K562 (cell line): Measurements from ENCODE around the gene DNAJC11. TPM values are rescaled to one million over a fixed set of nuclear protein-coding genes. Genes with fewer than 3 reads are reported as not detected.

Experiments used
- CHD1 ChIP-seq: fragments of 200-600 bp; sonication (generic); IDR thresholded peaks from one replicate; pipeline ENCODE4 v1.6.1; 2012; ENCODE audit warnings: mild to moderate bottlenecking, moderate library complexity, low read length, inconsistent platforms
- STAT6 ChIP-seq: sonication (generic); formaldehyde crosslinking; IDR thresholded peaks from 2 replicates; pipeline ENCODE4 v1.8.1; 2023; ENCODE audit warnings: mild to moderate bottlenecking, missing genetic modification reagents
- ZBTB9 ChIP-seq: fragments of 450-650 bp; formaldehyde crosslinking; IDR thresholded peaks from 2 replicates; pipeline ENCODE4 v1.4.0; 2020; ENCODE audit warnings: mild to moderate bottlenecking, moderate library complexity
- ZNF121 ChIP-seq: sonication (generic); formaldehyde crosslinking; conservative IDR thresholded peaks from 2 replicates; pipeline ENCODE4 v1.8.0; 2022; ENCODE audit warnings: missing genetic modification reagents
- ZNF253 ChIP-seq: fragments of 250-450 bp; sonication (Bioruptor Pico); conservative IDR thresholded peaks from 2 replicates; pipeline ENCODE4 v1.6.1; 2021; ENCODE audit warnings: mild to moderate bottlenecking
- polyA plus RNA-seq, 8 experiments: library from polyadenylated mRNA; depleted of rRNA in 4 of 8; stranded (reverse) in 5 of 8; unstranded in 3 of 8; fragments of >200 nt; fragmentation: Nextera tagmentation in 2 of 8; fragmentation: Illumina TruSeq in 1 of 8; extraction: Ambion mirVana in 2 of 8; extraction: Trizol in 1 of 8; gene quantifications; 2 replicates each; pipeline versions ENCODE4 v1.2.1 to v1.2.3, GENCODE V29; 2011 to 2014; ENCODE audit warnings: inconsistent platforms in 1 of 8, missing spikeins in 1 of 8
- total RNA-seq, 7 experiments: library from RNA; depleted of rRNA in 6 of 7; stranded (reverse); fragments of >200 nt in 6 of 7; fragmentation: Illumina TruSeq in 2 of 7; extraction: Trizol in 2 of 7; gene quantifications; 2 replicates each; pipeline versions ENCODE4 v1.2.1 to v1.2.3, GENCODE V29; 2011 to 2021; ENCODE audit warnings: low replicate concordance in 1 of 7

The DNAJC11 gene
- total and polyA plus RNA-seq, 9 of the 15 experiments (the other 6 are each of a cell fraction or from before 2014, with no cell fraction given): 14.1 to 123 (median 76.6) TPM

DNA sequence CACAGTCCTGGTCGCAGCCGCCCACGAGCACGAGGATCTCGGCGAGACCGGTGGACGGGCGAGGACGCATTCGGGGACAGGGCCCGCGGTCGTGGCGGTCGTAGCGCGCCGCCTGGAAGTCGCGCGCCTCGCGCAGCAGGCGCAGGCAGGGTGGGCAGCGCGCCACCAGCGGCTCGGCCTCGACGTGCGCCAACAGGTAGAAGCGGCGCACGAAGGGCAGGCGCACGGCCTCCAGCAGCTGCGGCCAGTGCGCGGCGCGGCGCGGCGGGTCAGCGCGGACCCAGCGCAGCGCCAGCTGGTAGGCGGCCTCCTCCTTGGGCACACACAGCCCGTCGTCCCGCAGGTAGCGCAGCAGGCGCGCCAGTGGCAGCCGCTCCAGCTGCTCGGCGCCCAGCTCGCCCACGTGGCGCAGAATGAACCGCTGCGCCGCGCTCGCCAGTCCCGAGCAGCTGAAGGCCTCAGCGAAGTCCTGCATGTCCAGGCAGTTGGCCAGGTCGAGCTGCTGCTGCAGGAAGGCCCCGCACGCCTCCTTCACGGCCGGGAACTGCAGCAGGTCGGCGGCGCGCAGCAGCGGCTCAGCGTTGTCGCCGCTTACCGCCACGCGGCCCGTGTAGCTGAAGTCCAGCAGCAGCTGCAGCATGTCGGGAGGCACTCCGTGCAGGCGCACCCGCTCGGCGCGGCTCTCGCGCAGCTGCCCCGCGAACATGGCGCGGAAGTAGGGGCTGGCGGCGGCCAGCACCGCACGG is 99.5 kb downstream of the DNAJC11 start (continued):
- peak; percentile 90 for TF ChIP-seq STAT6 (CRISPR knock-in tag)
- peak; percentile 89 for TF ChIP-seq CHD1
- TF ChIP-seq ZNF121 (CRISPR knock-in tag): no peak
- no peak for TF ChIP-seq ZNF253 (CRISPR knock-in tag)
- no peak; the same call in none of the 2 replicates for TF ChIP-seq ZBTB9 (CRISPR knock-in tag)
